Endothelial cell of umbilical vein (primary cell): ENCODE results near the gene NELFA. TPM values are rescaled to one million over a fixed set of nuclear protein-coding genes. Genes with fewer than 3 reads are reported as not detected.

Source experiments
- BruUV-seq: library from RNA; stranded (reverse); fragments of 400-500 nt; replicated peaks from 2 replicates; lab custom pipeline; 2021; lab: Mats Ljungman, UMichigan
- CTCF ChIA-PET: fragments of 300-600, 350-600 bp; sonication (Branson Sonifier 250); formaldehyde crosslinking; loops from one replicate; lab custom pipeline; 2021; ENCODE audit warnings: antibody characterized with exemption, inconsistent platforms; lab: Charles Lee
- POLR2A ChIA-PET: fragments of 300-600, 350-600 bp; sonication (Branson Sonifier 250); formaldehyde crosslinking; loops from one replicate; lab custom pipeline; 2021; ENCODE audit warnings: antibody characterized with exemption, inconsistent platforms; lab: Charles Lee
- DNase-seq: peaks from one replicate; pipeline ENCODE4 v3.0.0-alpha.2; 2011; ENCODE audit warnings: low read depth, low spot score
- FAIRE-seq: peaks from 2 replicates; lab custom pipeline; 2011; peaks lifted over from hg19 to GRCh38; lab: Jason Lieb, UNC
- H2AFZ ChIP-seq: 2 replicates; pipeline ENCODE4 v1.6.0; 2012; ENCODE audit warnings: low read depth, low read length, control low read depth, inconsistent platforms
- H3K27ac ChIP-seq: 2 replicates; pipeline ENCODE4 v1.5.1; 2011; ENCODE audit warnings: low read depth, mild to moderate bottlenecking, control low read depth, low read length, moderate library complexity; ENCODE audit not compliant: insufficient read depth
- H3K27me3 ChIP-seq, 2 experiments: 2 replicates each; pipeline versions ENCODE4 v1.6.0 to v1.6.1; 2011; ENCODE audit warnings: low read length in 2 of 2, mixed read lengths in 1 of 2; ENCODE audit not compliant: control insufficient read depth in 2 of 2, insufficient read depth in 2 of 2
- H3K36me3 ChIP-seq, 2 experiments: 2 replicates in 1 of 2; 3 replicates in 1 of 2; pipeline ENCODE4 v1.5.1; 2011; ENCODE audit warnings: low read length in 2 of 2, mild to moderate bottlenecking in 1 of 2, moderate library complexity in 1 of 2; ENCODE audit not compliant: control insufficient read depth in 2 of 2, insufficient read depth in 2 of 2; ENCODE audit errors: extremely low read depth in 1 of 2
- H3K4me1 ChIP-seq: 3 replicates; pipeline ENCODE4 v1.5.1; 2011; ENCODE audit warnings: mild to moderate bottlenecking, low read length; ENCODE audit not compliant: control insufficient read depth, insufficient read depth; ENCODE audit errors: extremely low read depth
- H3K4me2 ChIP-seq: 2 replicates; pipeline ENCODE4 v1.6.1; 2011; ENCODE audit warnings: low read length, control low read depth, mixed read lengths; ENCODE audit not compliant: insufficient read depth
- H3K4me3 ChIP-seq, 3 experiments: fragments of 200-600 bp in 1 of 3; sonication (generic), shearing (Covaris generic) in 1 of 3; replicated peaks in 1 of 3; 2 replicates each; pipeline ENCODE4 v1.5.1; 2011 to 2016; ENCODE audit warnings: control low read depth in 3 of 3, low read length in 3 of 3, mild to moderate bottlenecking in 2 of 3, inconsistent platforms in 1 of 3, low read depth in 1 of 3, moderate library complexity in 1 of 3; ENCODE audit not compliant: insufficient read depth in 1 of 3
- H3K79me2 ChIP-seq: 2 replicates; pipeline ENCODE4 v1.6.0; 2012; ENCODE audit warnings: low read length, inconsistent platforms; ENCODE audit not compliant: control insufficient read depth, insufficient read depth
- H3K9ac ChIP-seq: replicated peaks from 2 replicates; pipeline ENCODE3; 2011; ENCODE audit warnings: low read length, control low read depth; ENCODE audit not compliant: insufficient read depth; ENCODE audit errors: extremely low read depth
- H3K9me1 ChIP-seq: replicated peaks from 3 replicates; pipeline ENCODE4 v1.6.0; 2011; ENCODE audit warnings: mild to moderate bottlenecking, low read length; ENCODE audit not compliant: control insufficient read depth, insufficient read depth; ENCODE audit errors: extremely low read depth
- H3K9me3 ChIP-seq: replicated peaks from 2 replicates; pipeline ENCODE4 v1.5.1; 2012; ENCODE audit warnings: low read length, inconsistent platforms; ENCODE audit not compliant: control insufficient read depth, insufficient read depth
- H4K20me1 ChIP-seq: replicated peaks from 2 replicates; pipeline ENCODE3; 2011; ENCODE audit warnings: mild to moderate bottlenecking, low read length; ENCODE audit not compliant: control insufficient read depth, insufficient read depth; ENCODE audit errors: extremely low read depth
- EZH2 ChIP-seq: IDR thresholded peaks from 2 replicates; pipeline ENCODE4 v1.6.1; 2012; ENCODE audit warnings: borderline replicate concordance, low read depth, mild to moderate bottlenecking, moderate library complexity, low read length, inconsistent platforms; ENCODE audit not compliant: severe bottlenecking
- FOS ChIP-seq: IDR thresholded peaks from 2 replicates; pipeline ENCODE4 v1.6.1; 2011; ENCODE audit warnings: mild to moderate bottlenecking, low read length, moderate library complexity, borderline replicate concordance; ENCODE audit not compliant: insufficient read depth
- GATA2 ChIP-seq: IDR thresholded peaks from 2 replicates; pipeline ENCODE4 v1.7.0; 2011; ENCODE audit warnings: low read depth, mild to moderate bottlenecking, moderate library complexity, mixed read lengths, low read length; ENCODE audit not compliant: insufficient read length, insufficient read depth
- JUN ChIP-seq: IDR thresholded peaks from 2 replicates; pipeline ENCODE4 v1.6.1; 2011; ENCODE audit warnings: borderline replicate concordance, low read depth; ENCODE audit not compliant: insufficient read length, insufficient read depth
- MYC ChIP-seq: IDR thresholded peaks from one replicate; pipeline ENCODE4 v1.6.1; 2011; ENCODE audit warnings: mild to moderate bottlenecking, low read depth, low read length
- POLR2A ChIP-seq: IDR thresholded peaks from 2 replicates; pipeline ENCODE4 v1.6.1; 2012; ENCODE audit warnings: low read depth, mild to moderate bottlenecking, control low read depth, low read length
- POLR2AphosphoS5 ChIP-seq: IDR thresholded peaks from 2 replicates; pipeline ENCODE4 v1.6.1; 2012; ENCODE audit warnings: low read depth, mild to moderate bottlenecking, control low read depth, low read length, moderate library complexity; ENCODE audit not compliant: insufficient read depth
- dilution Hi-C: fragments of 300-500 bp; cut with MboI; formaldehyde crosslinking; loops from one replicate; pipeline ENCODE4 v1.15.0; 2019; ENCODE audit warnings: low sequenced_read_pairs; ENCODE audit not compliant: extremely low pct_ligation_motif_present
- intact Hi-C: fragments of 100-400 bp; cut with micrococcal nuclease; formaldehyde crosslinking; loops from one replicate; pipeline ENCODE4 v1.10.0; 2022
- polyA plus RNA-seq, 4 experiments: library from polyadenylated mRNA; depleted of rRNA in 3 of 4; stranded (reverse) in 3 of 4; unstranded in 1 of 4; fragments of >200 nt; gene quantifications; 2 replicates each; pipeline versions ENCODE4 v1.2.1 to v1.2.3, GENCODE V29; 2011 to 2012; ENCODE audit warnings: missing spikeins in 1 of 4
- total RNA-seq: library from RNA; stranded (reverse); gene quantifications from 2 replicates; pipeline ENCODE4 v1.2.3, GENCODE V29; 2021
- TF ChIP-seq, protein P1 (sequence below): IDR thresholded peaks from 2 replicates; pipeline ENCODE4 v1.6.1; 2011; ENCODE audit not compliant: insufficient read depth, insufficient read length
- TF ChIP-seq, protein P2 (sequence below), 2 donors: IDR thresholded peaks; 1 replicate in 1 of 2; 2 replicates in 1 of 2; pipeline ENCODE4 v1.5.1; 2011; ENCODE audit warnings: low read length in 2 of 2, mild to moderate bottlenecking in 2 of 2, moderate library complexity in 2 of 2, control low read depth in 1 of 2, inconsistent platforms in 1 of 2, low read depth in 1 of 2; ENCODE audit not compliant: insufficient read depth in 1 of 2; ENCODE audit errors: extremely low read depth in 1 of 2

Gene NELFA
- total and polyA plus RNA-seq, 2 donors (not counting 3 experiments of a cell fraction or from before 2014, with no cell fraction given), result 22.8 to 30.3 TPM

GRCh38 chr4:1975391-1975801 lies 33.4 kb downstream of the NELFA start:
- Histone ChIP-seq H3K79me2 (peaks cover 9% of the 10 kb centered on the region), H3K36me3 (peaks cover 24 to 53% of the 10 kb centered on the region in 2 experiments), H3K4me2 (no peak overlapping the region), H3K4me3 (no peak overlapping the region), H2AFZ (no peak overlapping the region), H3K27ac (no peak overlapping the region), H3K9me1 (no peaks in the 10 kb centered on the region), H3K4me1 (no peaks in the 10 kb centered on the region), H3K9me3 (no peaks in the 10 kb centered on the region), H3K27me3 (no peaks in the 10 kb centered on the region), H3K9ac (no peak overlapping the region), H4K20me1 (no peaks in the 10 kb centered on the region)
- TF ChIP-seq EZH2 (no peak), POLR2AphosphoS5 (no peak), POLR2A (no peak), JUN (no peak), FOS (no peak), MYC (no peak), GATA2 (no peak)
- TF ChIP-seq, protein P1, sequence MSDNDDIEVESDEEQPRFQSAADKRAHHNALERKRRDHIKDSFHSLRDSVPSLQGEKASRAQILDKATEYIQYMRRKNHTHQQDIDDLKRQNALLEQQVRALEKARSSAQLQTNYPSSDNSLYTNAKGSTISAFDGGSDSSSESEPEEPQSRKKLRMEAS, result no peak
- TF ChIP-seq, protein P2, sequence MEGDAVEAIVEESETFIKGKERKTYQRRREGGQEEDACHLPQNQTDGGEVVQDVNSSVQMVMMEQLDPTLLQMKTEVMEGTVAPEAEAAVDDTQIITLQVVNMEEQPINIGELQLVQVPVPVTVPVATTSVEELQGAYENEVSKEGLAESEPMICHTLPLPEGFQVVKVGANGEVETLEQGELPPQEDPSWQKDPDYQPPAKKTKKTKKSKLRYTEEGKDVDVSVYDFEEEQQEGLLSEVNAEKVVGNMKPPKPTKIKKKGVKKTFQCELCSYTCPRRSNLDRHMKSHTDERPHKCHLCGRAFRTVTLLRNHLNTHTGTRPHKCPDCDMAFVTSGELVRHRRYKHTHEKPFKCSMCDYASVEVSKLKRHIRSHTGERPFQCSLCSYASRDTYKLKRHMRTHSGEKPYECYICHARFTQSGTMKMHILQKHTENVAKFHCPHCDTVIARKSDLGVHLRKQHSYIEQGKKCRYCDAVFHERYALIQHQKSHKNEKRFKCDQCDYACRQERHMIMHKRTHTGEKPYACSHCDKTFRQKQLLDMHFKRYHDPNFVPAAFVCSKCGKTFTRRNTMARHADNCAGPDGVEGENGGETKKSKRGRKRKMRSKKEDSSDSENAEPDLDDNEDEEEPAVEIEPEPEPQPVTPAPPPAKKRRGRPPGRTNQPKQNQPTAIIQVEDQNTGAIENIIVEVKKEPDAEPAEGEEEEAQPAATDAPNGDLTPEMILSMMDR (IDR thresholded peaks at IDR 0.05; ENCODE audit: extremely low read depth in 1 of 2, insufficient read depth in 1 of 2, low read depth in 1 of 2, low read length in 2 of 2), result no peak
- intact Hi-C loops (no loop called here), dilution Hi-C loops (no loop called here)
- ChIA-PET POLR2A (no interaction called here), CTCF (no interaction called here)
- FAIRE-seq, result no peak
- BruUV-seq, result no TSS peak
- no peak for DNase-seq
